Measurements from ENCODE around the gene BDP1.
"Not testable (repeated sequence)": the region's sequence is repeated elsewhere in the genome, so short reads cannot be mapped to it uniquely, and the experiment has no call there.

The BDP1 gene

GRCh38 chr5:71569748-71570509, 114.5 kb downstream of the BDP1 start:
- no peak for DNase-seq

GRCh38 chr5:71571811-71572210, 116.4 kb downstream of the BDP1 start:
- DNase-seq, result not testable (repeated sequence)

- no peak for DNase-seq
These were observed 118.1 kb downstream of the BDP1 start for GRCh38 chr5:71573591-71573990.

- not testable (repeated sequence) for DNase-seq
These were observed 120.1 kb downstream of the BDP1 start for GRCh38 chr5:71575588-71575987.

GRCh38 chr5:71576241-71576640, 120.8 kb downstream of the BDP1 start:
- DNase-seq, result no peak

- DNase-seq, result not testable (repeated sequence)
These were observed 122.4 kb downstream of the BDP1 start for GRCh38 chr5:71577839-71578238.

- no peak for DNase-seq
These were observed 127.6 kb downstream of the BDP1 start for GRCh38 chr5:71582945-71583584.

- DNase-seq, result no peak
These were observed 130.8 kb downstream of the BDP1 start for GRCh38 chr5:71586052-71586940.

GRCh38 chr5:71586941-71587765, 131.7 kb downstream of the BDP1 start, which contains the start of gene MCCC2:
Gene MCCC2, plus strand, starts transcription at chr5:71587340. Its CDS starts 86 bp downstream, at chr5:71587426.
- peak; percentile 95 for DNase-seq

- no peak for DNase-seq
These were observed 132.5 kb downstream of the BDP1 start for GRCh38 chr5:71587766-71588532.

- DNase-seq, result no peak
These were observed 133.1 kb downstream of the BDP1 start for GRCh38 chr5:71588533-71588885.

GRCh38 chr5:71589903-71590302, 134.5 kb downstream of the BDP1 start:
- DNase-seq, result no peak

- DNase-seq, result no peak
These were observed 135.6 kb downstream of the BDP1 start for GRCh38 chr5:71591100-71591499.

GRCh38 chr5:71596169-71596568, 140.7 kb downstream of the BDP1 start:
- no peak for DNase-seq

- DNase-seq, result no peak
These were observed 141.6 kb downstream of the BDP1 start for GRCh38 chr5:71597001-71597400.

GRCh38 chr5:71600783-71601182, 145.3 kb downstream of the BDP1 start:
- no peak for DNase-seq

- no peak for DNase-seq
These were observed 146.0 kb downstream of the BDP1 start for GRCh38 chr5:71601222-71602026.

- DNase-seq, result not testable (repeated sequence)
These were observed 154.5 kb downstream of the BDP1 start for GRCh38 chr5:71609916-71610315.

- DNase-seq, result no peak
These were observed 160.4 kb downstream of the BDP1 start for GRCh38 chr5:71615809-71616208.
